Loucy (cell line): ENCODE measurements around the gene XYLB.

ENCODE experiments used
- CTCF ChIP-seq: fragments of 200-600 bp; sonication (generic); conservative IDR thresholded peaks from 2 replicates; pipeline ENCODE4 v1.5.1; 2014; ENCODE audit warnings: mild to moderate bottlenecking, antibody characterized with exemption, low read length
- EZH2phosphoT487 ChIP-seq: fragments of 200-600 bp; IDR thresholded peaks from 2 replicates; pipeline ENCODE4 v1.6.1; 2018; ENCODE audit warnings: antibody characterized with exemption, mild to moderate bottlenecking, moderate library complexity, borderline replicate concordance

DNA sequence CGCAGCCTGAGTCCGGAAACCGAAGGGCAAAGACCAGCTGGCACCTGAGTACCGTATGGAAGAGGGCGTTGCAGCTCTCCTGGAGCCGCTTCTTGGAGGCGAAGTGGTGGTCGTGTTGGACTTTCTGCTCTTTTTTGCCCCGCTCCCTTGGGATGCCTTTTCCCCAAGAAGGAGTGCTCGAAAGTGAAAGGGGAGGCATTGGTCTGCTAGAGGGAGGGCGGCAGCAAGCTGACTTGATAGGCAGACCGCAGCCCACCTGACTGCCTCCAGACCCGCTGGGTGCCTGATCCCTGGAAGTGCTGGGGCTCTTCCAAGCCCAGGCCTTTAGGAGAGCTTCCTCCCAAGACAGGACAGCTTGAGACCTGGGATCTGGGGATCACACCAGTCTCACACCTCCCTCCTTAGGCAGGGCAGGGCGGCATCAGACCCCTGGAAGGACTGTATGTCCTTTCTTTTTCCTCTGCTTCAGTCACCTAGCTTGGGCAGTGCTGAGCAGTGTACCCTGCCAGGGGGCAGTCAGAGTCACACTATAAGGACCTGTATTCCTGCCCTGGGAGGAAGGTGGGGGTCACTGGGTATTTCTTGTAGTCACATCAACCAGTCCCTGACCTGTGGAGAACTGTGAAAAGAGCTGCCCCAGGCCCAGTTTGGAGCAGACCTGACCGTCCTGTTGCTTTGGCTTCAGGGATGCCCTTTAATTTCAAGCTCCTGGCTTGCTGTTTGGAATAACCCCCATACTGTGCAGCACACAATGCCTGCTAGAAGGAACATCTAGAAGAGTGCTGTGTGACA lies 109.2 kb downstream of the XYLB start:
- no peak for TF ChIP-seq CTCF
- TF ChIP-seq EZH2phosphoT487: no peak
